ENCODE results near the gene OR6N2.

OR6N2 gene, protein sequence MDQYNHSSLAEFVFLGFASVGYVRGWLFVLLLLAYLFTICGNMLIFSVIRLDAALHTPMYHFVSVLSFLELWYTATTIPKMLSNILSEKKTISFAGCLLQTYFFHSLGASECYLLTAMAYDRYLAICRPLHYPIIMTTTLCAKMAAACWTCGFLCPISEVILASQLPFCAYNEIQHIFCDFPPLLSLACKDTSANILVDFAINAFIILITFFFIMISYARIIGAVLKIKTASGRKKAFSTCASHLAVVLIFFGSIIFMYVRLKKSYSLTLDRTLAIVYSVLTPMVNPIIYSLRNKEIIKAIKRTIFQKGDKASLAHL

DNA sequence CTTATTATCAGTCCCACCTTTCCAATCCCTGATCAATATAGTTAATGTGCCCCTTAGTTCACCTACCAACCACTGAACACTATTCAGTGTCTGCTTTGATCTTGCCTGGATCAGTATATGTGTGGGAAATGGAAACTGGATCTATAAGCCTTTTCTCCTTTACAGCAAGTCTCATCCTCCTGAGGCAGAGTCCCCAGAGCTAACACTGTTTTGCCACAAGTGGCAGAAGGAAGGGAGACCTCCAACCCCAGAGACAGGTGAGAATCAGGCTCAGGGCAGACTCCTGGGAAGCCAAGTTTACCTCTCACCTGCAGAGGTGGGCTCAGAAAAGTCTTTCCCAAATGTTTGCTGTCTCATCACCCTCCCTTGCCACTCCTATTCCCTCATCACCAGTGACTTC is at the start of gene OR6N2:
Gene OR6N2, minus strand, starts transcription at position 101 of the 400 bp plus-strand sequence. CDS start 3,569 bp downstream, outside the sequence.
- ATAC-seq: no peak
- TF ChIP-seq TOX (CRISPR knock-in tag; IDR thresholded peaks at IDR 0.05; ENCODE audit: borderline replicate concordance): no peak
- TF ChIP-seq, protein P1, sequence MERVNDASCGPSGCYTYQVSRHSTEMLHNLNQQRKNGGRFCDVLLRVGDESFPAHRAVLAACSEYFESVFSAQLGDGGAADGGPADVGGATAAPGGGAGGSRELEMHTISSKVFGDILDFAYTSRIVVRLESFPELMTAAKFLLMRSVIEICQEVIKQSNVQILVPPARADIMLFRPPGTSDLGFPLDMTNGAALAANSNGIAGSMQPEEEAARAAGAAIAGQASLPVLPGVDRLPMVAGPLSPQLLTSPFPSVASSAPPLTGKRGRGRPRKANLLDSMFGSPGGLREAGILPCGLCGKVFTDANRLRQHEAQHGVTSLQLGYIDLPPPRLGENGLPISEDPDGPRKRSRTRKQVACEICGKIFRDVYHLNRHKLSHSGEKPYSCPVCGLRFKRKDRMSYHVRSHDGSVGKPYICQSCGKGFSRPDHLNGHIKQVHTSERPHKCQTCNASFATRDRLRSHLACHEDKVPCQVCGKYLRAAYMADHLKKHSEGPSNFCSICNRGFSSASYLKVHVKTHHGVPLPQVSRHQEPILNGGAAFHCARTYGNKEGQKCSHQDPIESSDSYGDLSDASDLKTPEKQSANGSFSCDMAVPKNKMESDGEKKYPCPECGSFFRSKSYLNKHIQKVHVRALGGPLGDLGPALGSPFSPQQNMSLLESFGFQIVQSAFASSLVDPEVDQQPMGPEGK (CRISPR knock-in tag; IDR thresholded peaks at IDR 0.05; ENCODE audit: borderline replicate concordance): no peak
- TF ChIP-seq, protein P2, sequence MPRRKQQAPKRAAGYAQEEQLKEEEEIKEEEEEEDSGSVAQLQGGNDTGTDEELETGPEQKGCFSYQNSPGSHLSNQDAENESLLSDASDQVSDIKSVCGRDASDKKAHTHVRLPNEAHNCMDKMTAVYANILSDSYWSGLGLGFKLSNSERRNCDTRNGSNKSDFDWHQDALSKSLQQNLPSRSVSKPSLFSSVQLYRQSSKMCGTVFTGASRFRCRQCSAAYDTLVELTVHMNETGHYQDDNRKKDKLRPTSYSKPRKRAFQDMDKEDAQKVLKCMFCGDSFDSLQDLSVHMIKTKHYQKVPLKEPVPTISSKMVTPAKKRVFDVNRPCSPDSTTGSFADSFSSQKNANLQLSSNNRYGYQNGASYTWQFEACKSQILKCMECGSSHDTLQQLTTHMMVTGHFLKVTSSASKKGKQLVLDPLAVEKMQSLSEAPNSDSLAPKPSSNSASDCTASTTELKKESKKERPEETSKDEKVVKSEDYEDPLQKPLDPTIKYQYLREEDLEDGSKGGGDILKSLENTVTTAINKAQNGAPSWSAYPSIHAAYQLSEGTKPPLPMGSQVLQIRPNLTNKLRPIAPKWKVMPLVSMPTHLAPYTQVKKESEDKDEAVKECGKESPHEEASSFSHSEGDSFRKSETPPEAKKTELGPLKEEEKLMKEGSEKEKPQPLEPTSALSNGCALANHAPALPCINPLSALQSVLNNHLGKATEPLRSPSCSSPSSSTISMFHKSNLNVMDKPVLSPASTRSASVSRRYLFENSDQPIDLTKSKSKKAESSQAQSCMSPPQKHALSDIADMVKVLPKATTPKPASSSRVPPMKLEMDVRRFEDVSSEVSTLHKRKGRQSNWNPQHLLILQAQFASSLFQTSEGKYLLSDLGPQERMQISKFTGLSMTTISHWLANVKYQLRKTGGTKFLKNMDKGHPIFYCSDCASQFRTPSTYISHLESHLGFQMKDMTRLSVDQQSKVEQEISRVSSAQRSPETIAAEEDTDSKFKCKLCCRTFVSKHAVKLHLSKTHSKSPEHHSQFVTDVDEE (CRISPR knock-in tag; IDR thresholded peaks at IDR 0.05): no peak
- TF ChIP-seq, protein P3, sequence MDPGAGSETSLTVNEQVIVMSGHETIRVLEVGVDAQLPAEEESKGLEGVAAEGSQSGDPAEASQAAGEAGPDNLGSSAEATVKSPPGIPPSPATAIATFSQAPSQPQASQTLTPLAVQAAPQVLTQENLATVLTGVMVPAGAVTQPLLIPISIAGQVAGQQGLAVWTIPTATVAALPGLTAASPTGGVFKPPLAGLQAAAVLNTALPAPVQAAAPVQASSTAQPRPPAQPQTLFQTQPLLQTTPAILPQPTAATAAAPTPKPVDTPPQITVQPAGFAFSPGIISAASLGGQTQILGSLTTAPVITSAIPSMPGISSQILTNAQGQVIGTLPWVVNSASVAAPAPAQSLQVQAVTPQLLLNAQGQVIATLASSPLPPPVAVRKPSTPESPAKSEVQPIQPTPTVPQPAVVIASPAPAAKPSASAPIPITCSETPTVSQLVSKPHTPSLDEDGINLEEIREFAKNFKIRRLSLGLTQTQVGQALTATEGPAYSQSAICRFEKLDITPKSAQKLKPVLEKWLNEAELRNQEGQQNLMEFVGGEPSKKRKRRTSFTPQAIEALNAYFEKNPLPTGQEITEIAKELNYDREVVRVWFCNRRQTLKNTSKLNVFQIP (CRISPR knock-in tag; IDR thresholded peaks at IDR 0.05; ENCODE audit: borderline replicate concordance, low read depth): no peak
- TF ChIP-seq ZNF70 (CRISPR knock-in tag; IDR thresholded peaks at IDR 0.05): no peak
- no peak for TF ChIP-seq GLIS3 (CRISPR knock-in tag; IDR thresholded peaks at IDR 0.05)
- no peak for TF ChIP-seq PPARA (CRISPR knock-in tag; IDR thresholded peaks at IDR 0.05; ENCODE audit: borderline replicate concordance)
- TF ChIP-seq ZC3H10 (CRISPR knock-in tag; IDR thresholded peaks at IDR 0.05): no peak
- no peak for TF ChIP-seq OSR1 (CRISPR knock-in tag; IDR thresholded peaks at IDR 0.05)
- TF ChIP-seq ESRRG (CRISPR knock-in tag; IDR thresholded peaks at IDR 0.05): no peak
- no peak for TF ChIP-seq SNAI2 (CRISPR knock-in tag; IDR thresholded peaks at IDR 0.05)
- no peak for TF ChIP-seq ZNF8 (CRISPR knock-in tag; IDR thresholded peaks at IDR 0.05)
- TF ChIP-seq, protein P4, sequence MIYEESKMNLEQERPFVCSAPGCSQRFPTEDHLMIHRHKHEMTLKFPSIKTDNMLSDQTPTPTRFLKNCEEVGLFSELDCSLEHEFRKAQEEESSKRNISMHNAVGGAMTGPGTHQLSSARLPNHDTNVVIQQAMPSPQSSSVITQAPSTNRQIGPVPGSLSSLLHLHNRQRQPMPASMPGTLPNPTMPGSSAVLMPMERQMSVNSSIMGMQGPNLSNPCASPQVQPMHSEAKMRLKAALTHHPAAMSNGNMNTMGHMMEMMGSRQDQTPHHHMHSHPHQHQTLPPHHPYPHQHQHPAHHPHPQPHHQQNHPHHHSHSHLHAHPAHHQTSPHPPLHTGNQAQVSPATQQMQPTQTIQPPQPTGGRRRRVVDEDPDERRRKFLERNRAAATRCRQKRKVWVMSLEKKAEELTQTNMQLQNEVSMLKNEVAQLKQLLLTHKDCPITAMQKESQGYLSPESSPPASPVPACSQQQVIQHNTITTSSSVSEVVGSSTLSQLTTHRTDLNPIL (CRISPR knock-in tag; IDR thresholded peaks at IDR 0.05; ENCODE audit: low read depth): no peak
- no peak for TF ChIP-seq BACH2 (CRISPR knock-in tag; IDR thresholded peaks at IDR 0.05; ENCODE audit: borderline replicate concordance)
- no peak for TF ChIP-seq ZNF565 (CRISPR knock-in tag; conservative IDR thresholded peaks at IDR 0.05; ENCODE audit: low read depth)
- TF ChIP-seq RARB (CRISPR knock-in tag; IDR thresholded peaks at IDR 0.05): no peak
- TF ChIP-seq ZFP30 (CRISPR knock-in tag; IDR thresholded peaks at IDR 0.05): no peak
- TF ChIP-seq, protein P5, sequence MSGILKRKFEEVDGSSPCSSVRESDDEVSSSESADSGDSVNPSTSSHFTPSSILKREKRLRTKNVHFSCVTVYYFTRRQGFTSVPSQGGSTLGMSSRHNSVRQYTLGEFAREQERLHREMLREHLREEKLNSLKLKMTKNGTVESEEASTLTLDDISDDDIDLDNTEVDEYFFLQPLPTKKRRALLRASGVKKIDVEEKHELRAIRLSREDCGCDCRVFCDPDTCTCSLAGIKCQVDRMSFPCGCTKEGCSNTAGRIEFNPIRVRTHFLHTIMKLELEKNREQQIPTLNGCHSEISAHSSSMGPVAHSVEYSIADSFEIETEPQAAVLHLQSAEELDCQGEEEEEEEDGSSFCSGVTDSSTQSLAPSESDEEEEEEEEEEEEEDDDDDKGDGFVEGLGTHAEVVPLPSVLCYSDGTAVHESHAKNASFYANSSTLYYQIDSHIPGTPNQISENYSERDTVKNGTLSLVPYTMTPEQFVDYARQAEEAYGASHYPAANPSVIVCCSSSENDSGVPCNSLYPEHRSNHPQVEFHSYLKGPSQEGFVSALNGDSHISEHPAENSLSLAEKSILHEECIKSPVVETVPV (CRISPR knock-in tag; IDR thresholded peaks at IDR 0.05): no peak

DNA sequence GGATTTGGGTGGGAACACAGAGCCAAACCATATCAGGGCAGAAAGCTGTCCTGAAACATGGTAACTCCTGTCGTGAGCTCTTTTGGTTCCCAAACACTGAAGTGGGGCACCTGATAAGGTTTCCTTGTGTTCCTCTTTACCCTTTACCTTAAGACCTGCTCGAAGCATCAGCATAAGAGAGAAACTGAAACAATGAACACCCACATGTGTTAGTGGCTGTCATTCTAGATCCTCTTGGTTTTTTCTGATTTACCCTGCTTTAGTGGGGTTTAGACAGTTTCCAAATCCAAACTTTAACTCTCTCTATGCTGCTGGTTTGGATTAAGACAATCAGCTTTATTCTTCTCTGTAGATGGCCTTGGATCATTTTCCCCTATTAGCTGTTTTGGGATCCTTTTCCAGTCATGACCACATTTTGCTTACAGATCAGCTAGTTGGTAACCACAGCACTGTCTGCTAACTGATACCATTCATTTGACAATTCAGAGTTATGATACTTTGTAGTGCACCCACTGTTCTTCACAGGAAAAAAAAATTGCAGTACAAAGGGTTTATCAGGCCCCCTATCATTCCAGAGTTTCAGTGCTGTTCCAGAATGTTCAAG is 49.2 kb upstream of the OR6N2 start:
- ATAC-seq: no peak
- TF ChIP-seq TCF4 (CRISPR knock-in tag; IDR thresholded peaks at IDR 0.05; ENCODE audit: borderline replicate concordance) (no peak), CSDC2 (CRISPR knock-in tag; IDR thresholded peaks at IDR 0.05) (no peak), ZC3H10 (CRISPR knock-in tag; IDR thresholded peaks at IDR 0.05) (no peak), ZNF70 (CRISPR knock-in tag; IDR thresholded peaks at IDR 0.05) (no peak), RARB (CRISPR knock-in tag; IDR thresholded peaks at IDR 0.05) (no peak), ARNTL (CRISPR knock-in tag; IDR thresholded peaks at IDR 0.05; ENCODE audit: borderline replicate concordance, low read depth) (no peak)
- TF ChIP-seq, protein P4 (CRISPR knock-in tag; IDR thresholded peaks at IDR 0.05; ENCODE audit: low read depth): no peak
